ENCODE measurements around the gene DPP6. TPM values are rescaled to one million over a fixed set of nuclear protein-coding genes. Genes with fewer than 3 reads are reported as not detected.

DPP6 gene
- polyA plus RNA-seq, 4 donors = 42.7 to 61.2 (median 48.9) TPM

DNA sequence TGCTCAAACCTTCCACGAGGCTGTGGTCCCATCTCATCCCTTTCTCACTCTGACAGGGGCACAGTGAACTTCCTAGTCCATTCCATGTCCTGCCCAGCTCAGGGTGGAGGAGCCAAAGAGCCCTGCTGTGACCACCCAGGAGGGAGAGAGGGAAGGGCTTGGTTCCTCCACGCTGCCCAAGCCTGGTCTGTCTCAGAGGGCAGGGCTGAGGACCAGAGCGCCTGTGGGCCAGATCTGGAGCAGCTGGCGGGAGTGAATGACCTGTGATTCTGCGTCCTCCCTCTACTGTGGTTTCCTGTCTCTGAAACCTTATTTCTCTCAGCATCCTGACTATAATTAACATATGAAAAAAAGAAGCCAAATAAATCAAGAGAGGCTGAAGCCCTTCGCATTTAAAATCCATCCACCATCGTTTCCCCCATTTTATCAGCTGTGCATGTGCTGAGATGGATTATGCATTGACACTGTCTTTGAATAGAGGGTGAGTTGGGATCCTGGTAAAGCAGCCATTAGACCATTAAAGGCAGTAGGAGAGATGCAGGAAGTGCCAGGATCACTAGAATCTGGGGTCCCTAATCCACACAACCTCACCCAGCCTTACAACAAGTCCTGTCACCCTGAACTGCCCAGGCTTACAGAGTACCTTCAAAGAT is 165.6 kb downstream of the DPP6 start:
- DNase-seq (ENCODE audit: low read depth in 4 of 4, low spot score in 3 of 4) = no peak

DNA sequence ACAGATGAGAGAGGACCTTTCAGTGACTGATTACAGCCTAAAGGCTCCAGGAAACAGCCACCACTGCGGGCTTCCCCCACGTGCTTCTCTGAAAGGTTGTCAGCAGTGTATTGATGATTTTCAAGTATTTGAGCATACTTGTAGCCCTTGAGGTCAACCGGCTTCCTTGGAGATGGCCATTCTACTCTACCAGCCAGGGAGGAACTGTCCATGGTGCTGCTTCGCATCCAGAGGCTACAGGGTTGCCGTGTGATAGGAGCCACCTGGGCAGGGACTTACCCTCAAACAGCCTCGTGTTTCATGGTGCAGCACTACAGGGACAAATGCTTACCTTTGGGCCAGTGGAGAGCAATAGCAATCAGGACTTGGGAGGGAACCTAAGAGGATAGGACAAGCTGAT is 179.5 kb downstream of the DPP6 start:
- peak; percentile 18 to 43 (median 29) for DNase-seq (ENCODE audit: low read depth in 4 of 4, low spot score in 3 of 4)

GRCh38 chr7:154232700-154233099 is 180.5 kb downstream of the DPP6 start:
- DNase-seq (ENCODE audit: low read depth in 4 of 4, low spot score in 3 of 4) = no peak

DNA sequence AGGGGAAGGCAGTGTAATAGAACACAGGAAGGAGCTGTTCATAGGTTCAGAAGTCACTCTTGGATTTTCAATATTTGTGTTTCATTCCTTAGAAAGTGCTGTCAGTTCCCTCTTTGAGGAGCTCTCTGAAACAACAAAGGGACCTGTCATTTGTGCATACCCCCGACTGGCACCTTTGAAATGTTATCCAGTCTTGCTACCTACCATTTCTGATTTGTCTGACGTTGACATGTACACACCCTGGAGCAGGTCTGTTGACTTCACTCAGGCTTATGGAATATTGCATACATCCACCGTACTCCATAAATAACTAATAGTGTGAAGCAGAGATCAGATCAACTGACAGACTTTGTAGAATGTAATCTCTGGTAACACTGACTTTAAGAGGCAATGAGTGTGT is 189.8 kb downstream of the DPP6 start:
- no peak for DNase-seq (ENCODE audit: low read depth in 4 of 4, low spot score in 3 of 4)

DNA sequence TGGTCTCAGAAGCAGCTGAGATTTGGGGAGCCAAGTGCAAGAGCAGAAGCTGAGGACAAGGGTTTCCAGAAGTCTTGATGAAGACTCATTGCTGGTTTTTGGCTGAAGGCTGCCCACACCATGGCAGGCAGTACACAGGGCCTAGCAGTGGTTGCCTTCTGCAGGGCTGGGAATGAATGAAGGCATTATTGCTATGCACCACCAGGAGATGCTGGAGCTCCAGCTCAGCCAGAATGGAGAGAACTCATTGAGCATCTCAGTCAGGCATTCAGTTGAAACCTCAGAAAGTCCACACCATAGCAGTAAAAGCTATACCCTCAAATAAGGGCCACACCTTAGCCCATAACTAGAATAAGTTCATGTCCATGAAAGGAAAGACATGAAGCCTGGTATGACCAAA is 190.5 kb downstream of the DPP6 start:
- no peak for DNase-seq (ENCODE audit: low read depth in 4 of 4, low spot score in 3 of 4)

DNA sequence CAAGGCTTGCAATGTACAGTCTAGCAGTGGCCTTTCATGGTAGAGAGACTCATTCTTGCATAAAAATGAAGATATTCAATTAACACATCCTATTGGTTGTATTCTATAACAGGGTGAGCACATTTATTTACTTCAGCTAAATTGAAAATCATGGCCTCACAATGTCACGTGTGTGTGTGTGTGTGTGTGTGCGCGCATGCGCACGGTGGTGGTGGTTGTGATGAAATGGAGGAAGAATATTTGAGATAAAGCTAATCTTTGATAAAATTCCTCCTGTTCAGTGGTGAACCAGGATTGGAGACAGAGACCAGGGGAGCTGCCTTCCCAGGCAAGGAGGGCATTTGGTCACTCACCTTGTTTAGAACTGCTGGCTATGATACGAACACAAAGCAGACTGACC is 199.8 kb downstream of the DPP6 start:
- no peak for DNase-seq (ENCODE audit: low read depth in 4 of 4, low spot score in 3 of 4)

DNA sequence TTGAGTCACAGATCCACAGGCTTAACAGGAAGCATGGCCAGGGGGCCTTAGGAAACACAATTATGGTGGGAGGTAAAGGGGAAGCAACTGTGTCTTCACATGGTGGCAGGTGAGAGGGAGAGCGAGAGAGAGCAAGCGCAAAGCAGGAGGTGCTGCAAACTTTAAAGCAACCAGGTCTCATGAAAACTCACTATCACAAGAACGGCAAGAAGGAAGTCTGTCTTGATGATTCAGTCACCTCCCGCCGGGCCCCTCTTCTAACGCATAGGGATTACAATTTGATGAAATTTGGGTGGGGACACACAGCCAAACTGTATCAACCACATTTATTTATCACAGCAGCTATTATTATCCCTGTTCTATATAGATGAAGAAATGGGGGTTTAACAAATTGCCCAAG is 201.6 kb downstream of the DPP6 start:
- DNase-seq (ENCODE audit: low read depth in 4 of 4, low spot score in 3 of 4) = no peak

DNA sequence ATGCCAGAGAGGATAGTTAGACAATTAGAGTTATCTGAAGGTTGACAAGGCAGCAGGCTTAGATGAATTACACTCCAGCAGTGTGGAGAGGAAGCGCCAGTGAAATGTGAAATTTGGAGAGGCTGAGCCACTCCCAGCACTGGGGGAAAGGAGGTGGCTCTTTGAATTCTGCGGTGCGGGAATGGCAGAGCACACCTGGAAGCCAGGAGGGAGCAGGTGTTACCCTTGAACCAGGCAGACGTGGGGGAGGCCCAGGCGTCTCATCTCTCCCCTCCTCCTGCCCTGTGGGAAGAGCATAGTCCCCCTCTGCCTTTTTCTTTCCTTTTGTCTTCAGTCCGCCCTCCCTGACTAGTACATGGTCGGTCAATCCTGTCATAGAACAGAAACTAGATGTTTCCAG is 203.1 kb downstream of the DPP6 start:
- no peak for DNase-seq (ENCODE audit: low read depth in 4 of 4, low spot score in 3 of 4)

GRCh38 chr7:154256150-154256549 is 204.0 kb downstream of the DPP6 start:
- DNase-seq (ENCODE audit: low read depth in 4 of 4, low spot score in 3 of 4) = no peak

- no peak for DNase-seq (ENCODE audit: low read depth in 4 of 4, low spot score in 3 of 4)
Measured at GRCh38 chr7:154259396-154259795, 207.2 kb downstream of the DPP6 start.

GRCh38 chr7:154287356-154287755 is 235.2 kb downstream of the DPP6 start:
- DNase-seq (ENCODE audit: low read depth in 4 of 4, low spot score in 3 of 4) = no peak

DNA sequence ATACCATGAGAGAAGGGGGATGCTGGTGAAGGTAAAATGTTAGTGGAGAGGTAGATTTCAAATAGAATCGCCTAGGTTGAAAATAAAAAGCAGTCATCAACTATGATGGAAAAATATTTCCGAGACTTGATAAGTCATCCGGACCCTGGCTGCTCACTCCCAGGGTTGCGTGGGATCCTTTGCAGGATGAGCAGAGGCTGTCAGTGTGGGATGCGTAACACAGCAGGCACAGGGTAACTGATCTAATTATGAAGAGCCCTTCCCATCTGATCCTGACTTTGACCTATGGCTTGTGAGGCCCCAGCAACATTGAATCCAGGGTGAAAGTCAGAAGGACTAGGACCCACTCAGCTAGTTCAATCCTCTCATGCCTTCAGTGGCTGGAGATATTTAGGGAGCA is 236.9 kb downstream of the DPP6 start:
- no peak for DNase-seq (ENCODE audit: low read depth in 4 of 4, low spot score in 3 of 4)

- no peak for DNase-seq (ENCODE audit: low read depth in 4 of 4, low spot score in 3 of 4)
Measured at GRCh38 chr7:154296443-154296842, 244.2 kb downstream of the DPP6 start.

- no peak for DNase-seq (ENCODE audit: low read depth in 4 of 4, low spot score in 3 of 4)
Measured at GRCh38 chr7:154299736-154300135, 247.5 kb downstream of the DPP6 start.

DNA sequence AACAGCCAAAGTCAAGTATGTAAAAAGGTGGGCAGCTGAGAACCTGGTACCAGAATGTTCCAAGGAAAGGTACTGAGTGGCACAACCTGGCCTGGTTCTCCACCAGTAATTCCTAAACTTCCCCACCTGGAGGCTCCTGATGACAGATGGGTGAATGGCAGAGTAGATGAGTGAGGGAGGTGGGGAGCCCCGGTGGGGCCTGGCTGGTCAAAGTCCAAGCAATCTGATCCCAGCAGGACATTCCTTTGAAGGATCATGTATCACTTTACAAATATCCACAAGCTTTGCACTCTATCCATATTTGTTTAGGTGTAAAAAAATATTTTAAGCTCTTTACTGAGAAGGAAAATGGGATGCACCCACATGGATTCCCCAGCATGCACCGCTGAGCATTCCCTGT is 250.2 kb downstream of the DPP6 start:
- DNase-seq (ENCODE audit: low read depth in 4 of 4, low spot score in 3 of 4) = no peak

DNA sequence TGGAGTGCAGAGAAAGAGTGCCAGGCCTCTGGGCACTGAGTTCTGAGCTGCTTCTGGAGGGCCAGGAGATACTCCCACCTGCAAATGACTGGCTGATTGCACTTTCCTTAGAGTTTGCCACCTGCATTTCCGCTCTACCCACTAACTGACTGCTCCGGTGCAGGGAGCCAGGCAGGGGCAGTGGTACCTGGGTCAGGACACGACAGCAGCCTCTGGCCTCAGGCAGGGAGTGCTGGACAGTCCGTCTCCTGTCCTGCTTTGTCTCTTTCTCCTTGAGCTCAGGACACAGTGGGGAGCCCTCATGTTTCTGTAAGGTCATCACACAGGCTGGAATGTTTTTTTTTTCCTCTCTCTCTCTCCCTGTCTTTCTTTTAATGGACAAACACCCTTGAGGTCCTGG is 252.0 kb downstream of the DPP6 start:
- DNase-seq (ENCODE audit: low read depth in 4 of 4, low spot score in 3 of 4) = no peak

DNA sequence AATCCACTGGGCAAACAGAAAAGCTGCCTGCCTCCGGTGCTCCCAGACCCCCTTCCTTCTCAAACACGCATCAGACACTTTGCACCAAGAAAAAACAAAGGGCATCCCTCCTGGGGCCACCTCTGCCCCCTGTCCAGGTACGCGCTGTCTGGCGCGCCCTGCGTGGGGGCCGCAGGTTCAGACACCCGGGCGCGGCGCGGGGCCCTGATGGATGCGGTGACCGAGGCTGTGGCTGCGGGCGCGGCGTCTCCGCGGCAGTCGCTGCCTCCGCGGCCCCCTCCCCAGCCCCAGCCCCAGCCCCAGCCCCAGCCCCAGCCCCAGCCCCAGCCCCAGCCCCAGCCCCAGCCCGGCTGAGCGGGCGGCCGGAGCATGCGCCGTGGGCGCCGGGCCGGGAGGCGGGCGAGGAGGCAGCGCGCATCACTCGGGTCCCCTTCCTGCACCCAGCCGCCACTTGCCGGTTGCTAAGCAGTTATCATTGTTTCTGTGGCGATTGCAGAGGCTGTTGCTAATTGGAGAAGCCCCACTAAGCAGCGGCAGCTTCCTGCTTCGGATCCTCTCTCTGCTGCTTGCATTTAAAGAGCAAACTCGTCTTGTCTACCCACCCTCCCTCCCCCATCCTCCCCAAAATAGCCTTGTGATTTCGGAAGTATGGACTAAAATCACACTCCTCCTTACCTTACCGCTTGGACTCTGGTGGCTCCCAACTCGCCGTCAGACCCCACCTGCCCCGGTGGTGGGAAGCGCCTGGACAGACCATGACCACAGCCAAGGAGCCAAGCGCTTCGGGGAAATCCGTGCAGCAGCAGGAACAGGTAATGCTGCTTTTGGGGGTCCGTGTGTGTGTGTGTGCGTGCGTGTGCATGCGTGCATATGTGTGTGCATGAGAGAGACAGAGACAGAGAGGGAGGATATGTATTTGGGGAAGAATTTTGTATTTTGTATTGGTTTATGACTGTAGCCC is 252.8 kb downstream of the DPP6 start:
- peak in 2 of 4 donors; percentile 5 to 16 for DNase-seq (ENCODE audit: low read depth in 4 of 4, low spot score in 3 of 4)

- DNase-seq (ENCODE audit: low read depth in 4 of 4, low spot score in 3 of 4) = no peak
Measured at GRCh38 chr7:154306036-154306435, 253.8 kb downstream of the DPP6 start.

DNA sequence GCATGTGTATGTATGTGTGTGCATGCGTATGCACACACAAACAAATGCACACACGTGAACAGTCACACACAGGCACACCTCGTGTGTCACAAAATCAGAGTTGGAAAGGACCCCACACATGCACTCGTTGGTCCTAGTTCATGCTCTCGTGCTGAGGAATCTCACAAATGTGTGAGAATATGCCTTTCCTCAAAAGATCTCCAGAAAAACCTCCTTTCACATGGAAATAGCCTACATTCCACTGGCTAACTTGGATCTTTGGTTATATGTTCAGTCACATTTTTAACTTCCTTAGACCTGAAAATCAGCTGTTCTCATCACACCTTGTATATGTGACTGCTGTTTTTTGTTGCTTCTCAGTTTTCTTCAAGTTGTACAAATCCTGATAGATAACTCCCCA is 256.7 kb downstream of the DPP6 start:
- DNase-seq (ENCODE audit: low read depth in 4 of 4, low spot score in 3 of 4) = no peak

DNA sequence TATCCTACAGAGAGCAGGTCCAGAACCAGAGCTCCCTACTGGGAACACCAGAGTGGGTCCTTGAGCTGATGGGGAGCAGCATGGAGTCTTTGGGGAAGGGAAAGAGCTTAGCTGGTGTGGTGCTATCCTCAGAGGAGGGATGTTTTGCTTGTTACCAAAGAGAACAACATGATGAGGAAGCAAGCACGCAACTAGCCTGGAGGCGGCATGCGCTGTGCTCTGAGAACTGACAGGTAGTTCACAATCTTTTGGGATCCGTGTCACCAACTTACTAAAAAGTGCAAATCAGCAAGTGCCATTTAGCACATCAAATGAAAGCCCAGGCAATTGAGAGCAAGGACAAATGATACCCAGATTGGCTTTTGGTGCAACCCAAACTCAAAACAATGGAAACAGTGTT is 257.9 kb downstream of the DPP6 start:
- DNase-seq (ENCODE audit: low read depth in 4 of 4, low spot score in 3 of 4) = no peak

- DNase-seq (ENCODE audit: low read depth in 4 of 4, low spot score in 3 of 4) = no peak
Measured at GRCh38 chr7:154324196-154324595, 272.0 kb downstream of the DPP6 start.

GRCh38 chr7:154326421-154326820 is 274.2 kb downstream of the DPP6 start:
- DNase-seq (ENCODE audit: low read depth in 4 of 4, low spot score in 3 of 4) = no peak

All from right renal pelvis (tissue), 4 donors.